Head of caudate nucleus (tissue), 42 donors: ENCODE data around the gene PRR14L.
"Not testable (repeated sequence)": the region's sequence is repeated elsewhere in the genome, so short reads cannot be mapped to it uniquely, and the experiment has no call there.

Experiments
- DNase-seq, 42 donors: peaks; one replicate each; pipeline versions ENCODE4 v3.0.0 to v3.0.0-alpha.2; 2020 to 2021; ENCODE audit warnings: mixed read lengths in 7 of 42
- intact Hi-C: fragments of 100-400 bp; cut with DNase I; formaldehyde crosslinking; loops from one replicate; pipeline ENCODE4 v1.15.0; 2022

The PRR14L gene

GRCh38 chr22:31743871-31744270 lies 6.1 kb downstream of the PRR14L start:
- intact Hi-C loops = no loop called here
- DNase-seq = no peak

- intact Hi-C loops = no loop called here
- no peak for DNase-seq
Measured at GRCh38 chr22:31742682-31743081, 7.2 kb downstream of the PRR14L start.

DNA sequence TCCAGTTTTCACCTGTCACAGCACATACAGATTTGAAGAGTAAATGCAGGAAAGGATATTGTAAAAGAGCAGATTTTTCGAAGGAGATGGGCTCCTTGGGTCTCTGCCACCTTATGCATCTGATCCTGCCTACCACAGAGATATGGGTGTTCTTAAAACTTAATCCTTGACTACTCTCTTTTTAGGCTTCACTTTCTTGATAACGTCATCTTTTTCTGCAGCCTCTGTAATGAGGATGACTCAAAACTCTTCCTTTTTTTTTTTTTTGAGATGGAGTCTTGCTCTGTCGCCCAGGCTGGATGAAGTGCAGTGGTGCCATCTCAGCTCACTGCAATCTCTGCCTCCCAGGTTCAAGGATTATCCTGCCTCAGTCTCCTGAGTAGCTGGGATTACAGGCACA lies 7.8 kb downstream of the PRR14L start:
- DNase-seq = no peak
- intact Hi-C loops = no loop called here

DNA sequence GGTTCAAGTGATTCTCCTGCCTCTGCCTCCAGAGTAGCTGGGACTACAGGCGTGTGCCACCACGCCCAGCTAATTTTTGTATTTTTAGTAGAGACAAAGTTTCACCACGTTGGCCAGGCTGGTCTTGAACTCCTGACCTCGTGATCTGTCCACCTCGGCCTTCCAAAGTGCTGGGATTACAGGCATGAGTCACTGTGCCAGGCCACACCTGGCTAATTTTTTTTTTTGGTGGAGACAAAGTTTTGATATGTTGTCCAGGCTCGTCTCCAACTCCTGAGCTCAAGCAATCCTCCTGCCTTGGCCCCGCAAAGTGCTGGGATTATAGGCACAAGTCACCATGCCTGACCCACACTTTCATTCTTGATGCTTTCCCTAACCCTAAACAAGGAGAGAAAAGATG lies 9.6 kb downstream of the PRR14L start:
- DNase-seq, intact Hi-C loops: not testable (repeated sequence)

- intact Hi-C loops = no loop called here
- DNase-seq = no peak
Measured at GRCh38 chr22:31739795-31740201, 10.1 kb downstream of the PRR14L start.

GRCh38 chr22:31738566-31738965 lies 11.4 kb downstream of the PRR14L start:
- intact Hi-C loops = no loop called here
- no peak for DNase-seq

DNA sequence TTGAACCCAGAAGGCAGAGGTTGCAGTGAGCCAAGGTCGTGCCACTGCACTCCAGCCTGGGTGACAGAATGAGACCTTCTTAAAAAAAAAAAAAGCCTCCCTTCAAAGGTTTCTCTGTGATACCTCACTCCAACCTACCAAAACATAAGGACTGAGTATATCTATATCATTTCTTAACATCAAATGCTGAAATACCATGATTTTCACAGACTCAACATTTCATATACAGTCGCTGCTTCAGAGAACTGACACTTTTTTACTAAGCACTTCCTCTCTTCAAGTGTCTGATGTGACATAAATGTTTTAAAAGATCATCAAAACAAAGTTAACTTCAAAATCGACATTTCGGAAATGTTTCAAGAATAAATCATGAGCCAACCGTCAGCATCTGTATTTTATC lies 12.0 kb downstream of the PRR14L start:
- DNase-seq = no peak
- intact Hi-C loops = no loop called here

- DNase-seq = no peak
- intact Hi-C loops = no loop called here
Measured at GRCh38 chr22:31736458-31736857, 13.5 kb downstream of the PRR14L start.

DNA sequence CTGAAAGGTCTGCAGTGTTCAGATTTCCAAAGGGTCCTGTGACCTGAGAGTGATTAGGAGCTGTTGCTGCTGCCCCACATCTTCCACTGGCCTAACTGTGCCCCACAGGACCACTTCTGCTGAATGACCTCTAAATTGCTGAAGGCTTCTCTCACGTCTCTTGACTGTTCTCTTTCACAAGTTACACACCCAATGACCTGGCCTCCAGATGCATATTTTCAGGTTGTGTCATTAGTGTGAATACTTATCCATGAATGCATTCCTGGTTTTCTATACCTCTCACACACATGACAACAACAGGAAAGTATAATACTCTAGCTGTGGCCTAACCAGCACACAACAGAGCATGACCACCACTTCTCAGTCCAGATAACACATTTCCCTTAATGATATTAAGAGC lies 15.4 kb downstream of the PRR14L start:
- intact Hi-C loops = no loop called here
- no peak for DNase-seq

DNA sequence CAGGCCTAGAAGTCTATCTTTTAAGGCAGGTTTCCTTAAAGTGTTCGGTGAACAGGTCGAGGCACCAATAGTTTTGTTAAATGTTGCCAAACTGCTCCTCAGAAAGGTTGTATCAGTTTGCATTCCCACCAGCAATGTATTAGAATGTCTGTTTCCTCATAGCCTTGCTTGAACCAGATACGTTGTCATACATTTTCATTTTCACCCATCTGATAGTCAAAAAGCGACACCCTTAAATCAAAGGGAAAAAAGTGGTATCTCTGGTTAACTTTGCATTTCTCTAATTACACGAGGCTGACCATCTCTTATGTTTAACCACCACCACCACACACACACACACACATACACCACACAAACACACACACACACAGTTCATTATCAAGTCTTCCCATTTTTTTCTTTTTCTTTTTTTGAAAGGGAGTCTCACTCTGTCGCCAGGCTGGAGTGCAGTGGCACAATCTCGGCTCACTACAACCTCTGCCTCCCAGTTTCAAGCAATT lies 16.3 kb downstream of the PRR14L start:
- intact Hi-C loops = no loop called here
- no peak for DNase-seq

GRCh38 chr22:31732089-31732829 lies 17.7 kb downstream of the PRR14L start:
- no peak for DNase-seq
- intact Hi-C loops = no loop called here

GRCh38 chr22:31730344-31730711 lies 19.6 kb downstream of the PRR14L start:
- intact Hi-C loops = no loop called here
- no peak for DNase-seq

GRCh38 chr22:31728857-31729256 lies 21.1 kb downstream of the PRR14L start:
- intact Hi-C loops = no loop called here
- no peak for DNase-seq

DNA sequence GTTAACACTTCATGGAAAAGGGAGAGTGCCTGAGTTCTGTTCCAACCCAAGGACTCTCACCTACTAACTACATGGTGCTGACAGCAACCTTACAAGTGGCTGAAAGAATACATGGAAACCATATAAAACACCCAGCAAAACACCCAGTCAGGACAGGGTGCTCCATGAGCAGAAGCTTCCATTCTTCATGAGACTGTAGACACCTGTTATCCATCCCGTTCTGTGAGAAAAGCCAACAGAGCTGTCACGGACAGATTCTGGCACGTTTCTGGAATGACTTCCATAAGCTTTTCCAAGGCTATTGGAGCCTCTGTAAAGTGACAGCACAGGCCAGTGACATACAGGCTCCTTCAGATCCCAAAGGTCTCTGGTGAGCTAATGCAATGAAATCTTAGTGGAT lies 23.2 kb downstream of the PRR14L start:
- intact Hi-C loops = no loop called here
- DNase-seq = no peak

DNA sequence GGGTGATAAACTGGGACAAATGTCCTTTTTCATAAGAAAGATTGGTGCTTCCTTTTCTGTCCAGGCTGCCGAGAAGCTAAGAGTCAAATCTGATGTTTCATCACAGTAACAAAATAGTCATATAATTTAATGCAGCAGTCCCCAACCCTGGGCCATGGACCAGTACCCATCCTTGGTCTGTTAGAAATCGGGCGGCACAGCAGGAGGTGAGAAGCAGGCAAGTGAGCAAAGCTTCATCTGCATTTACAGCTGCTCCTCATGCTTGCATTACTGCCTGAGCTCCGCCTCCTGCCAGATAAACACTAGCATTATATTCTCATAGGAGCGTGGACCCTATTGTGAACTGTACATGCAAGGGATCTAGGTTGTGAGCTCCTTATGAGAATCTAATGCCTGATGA lies 26.2 kb downstream of the PRR14L start:
- DNase-seq = no peak
- intact Hi-C loops = no loop called here

GRCh38 chr22:31719850-31720471 lies 30.0 kb downstream of the PRR14L start:
- intact Hi-C loops = no loop called here
- no peak for DNase-seq

- intact Hi-C loops = no loop called here
- DNase-seq = no peak
Measured at GRCh38 chr22:31715147-31715778, 34.7 kb downstream of the PRR14L start.

GRCh38 chr22:31711226-31711625 lies 38.7 kb downstream of the PRR14L start:
- DNase-seq, intact Hi-C loops: not testable (repeated sequence)

DNA sequence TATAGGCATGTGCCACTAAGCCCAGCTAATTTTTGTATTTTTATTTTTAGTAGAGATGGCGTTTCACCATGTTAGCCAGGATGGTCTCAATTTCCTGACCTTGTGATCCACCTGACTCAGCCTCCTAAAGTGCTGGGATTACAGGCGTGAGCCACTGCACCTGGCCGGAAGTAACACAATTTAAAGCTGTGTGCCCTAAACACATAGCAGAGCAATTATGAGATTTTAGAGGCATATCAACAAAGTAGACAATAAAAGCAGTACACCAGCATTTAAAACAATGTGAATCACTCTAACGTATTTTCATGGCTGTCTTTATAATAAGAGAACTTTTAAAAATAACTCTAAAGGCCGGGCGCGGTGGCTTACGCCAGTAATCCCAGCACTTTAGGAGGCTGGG lies 42.4 kb downstream of the PRR14L start:
- DNase-seq = no peak
- intact Hi-C loops = no loop called here

GRCh38 chr22:31695423-31695822 lies 54.5 kb downstream of the PRR14L start:
- DNase-seq = no peak
- intact Hi-C loops = no loop called here

DNA sequence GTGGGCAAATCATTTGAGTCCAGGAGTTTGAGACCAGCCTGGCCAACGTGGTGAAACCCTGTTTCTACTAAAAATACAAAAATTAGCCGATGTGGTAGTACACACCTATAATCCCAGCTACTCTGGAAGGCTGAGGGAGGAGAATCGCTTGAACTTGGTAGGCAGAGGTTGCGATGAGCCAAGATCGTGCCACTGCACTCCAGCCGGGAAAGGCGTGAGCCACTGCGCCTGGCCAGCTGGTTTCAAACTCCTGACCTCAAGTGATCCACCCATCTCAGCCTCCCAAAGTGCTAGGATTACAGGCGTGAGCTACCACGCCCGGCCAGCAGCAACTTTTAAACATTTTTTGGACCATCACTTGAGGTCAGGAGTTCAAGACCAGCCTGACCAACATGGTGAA lies 55.9 kb downstream of the PRR14L start:
- DNase-seq, intact Hi-C loops: not testable (repeated sequence)
